H9 (cell line): Measurements from ENCODE around the gene NOX5. TPM values are rescaled to one million over a fixed set of nuclear protein-coding genes. Genes with fewer than 3 reads are reported as not detected.

Experiments
- DNase-seq: peaks from one replicate; pipeline ENCODE4 v3.0.0-alpha.2; 2017
- H2AFZ ChIP-seq: one replicate; pipeline ENCODE4 v1.6.1; 2013; ENCODE audit warnings: mild to moderate bottlenecking, low read length, control low read depth, moderate library complexity
- H2AK5ac ChIP-seq: 2 replicates; pipeline ENCODE4 v1.6.1; 2013; ENCODE audit warnings: low read length, control low read depth, mixed read lengths; ENCODE audit not compliant: insufficient read length
- H2BK120ac ChIP-seq: one replicate; pipeline ENCODE4 v1.6.1; 2013; ENCODE audit warnings: low read depth, mild to moderate bottlenecking, low read length, control low read depth, inconsistent platforms; ENCODE audit not compliant: poor library complexity, severe bottlenecking
- H2BK12ac ChIP-seq: 2 replicates; pipeline ENCODE4 v1.6.1; 2013; ENCODE audit warnings: low read length, control low read depth, mixed read lengths, low read depth; ENCODE audit not compliant: insufficient read length
- H2BK15ac ChIP-seq: 2 replicates; pipeline ENCODE4 v1.6.1; 2013; ENCODE audit warnings: low read depth, low read length, control low read depth
- H2BK20ac ChIP-seq: one replicate; pipeline ENCODE4 v1.6.1; 2013; ENCODE audit warnings: low read depth, mild to moderate bottlenecking, low read length, control low read depth, inconsistent platforms; ENCODE audit not compliant: poor library complexity, severe bottlenecking
- H2BK5ac ChIP-seq: 2 replicates; pipeline ENCODE4 v1.6.1; 2013; ENCODE audit warnings: low read length, control low read depth, mixed read lengths; ENCODE audit not compliant: insufficient read length
- H3K14ac ChIP-seq: 2 replicates; pipeline ENCODE4 v1.6.1; 2013; ENCODE audit warnings: low read length, control low read depth; ENCODE audit not compliant: insufficient read depth
- H3K18ac ChIP-seq: 2 replicates; pipeline ENCODE4 v1.6.1; 2013; ENCODE audit warnings: low read depth, mild to moderate bottlenecking, mixed read lengths, low read length, control low read depth; ENCODE audit not compliant: insufficient read length
- H3K23ac ChIP-seq: 2 replicates; pipeline ENCODE4 v1.6.1; 2013; ENCODE audit warnings: low read length, control low read depth, mixed read lengths, low read depth; ENCODE audit not compliant: insufficient read length
- H3K23me2 ChIP-seq: 2 replicates; pipeline ENCODE4 v1.6.1; 2013; ENCODE audit warnings: low read depth, mild to moderate bottlenecking, mixed read lengths, low read length, control low read depth; ENCODE audit not compliant: insufficient read length, poor library complexity, severe bottlenecking
- H3K27ac ChIP-seq: 2 replicates; pipeline ENCODE4 v1.5.1; 2013; ENCODE audit warnings: low read length, control low read depth, mixed read lengths, low read depth; ENCODE audit not compliant: insufficient read length
- H3K27me3 ChIP-seq: 2 replicates; pipeline ENCODE4 v1.6.1; 2013; ENCODE audit warnings: low read length, control low read depth, inconsistent platforms; ENCODE audit not compliant: insufficient read depth
- H3K4ac ChIP-seq: 2 replicates; pipeline ENCODE4 v1.6.1; 2013; ENCODE audit warnings: low read depth, mild to moderate bottlenecking, control low read depth, inconsistent platforms, low read length, moderate library complexity
- H3K4me1 ChIP-seq: 2 replicates; pipeline ENCODE4 v1.6.1; 2013; ENCODE audit warnings: low read length, control low read depth, inconsistent platforms; ENCODE audit not compliant: insufficient read depth
- H3K4me2 ChIP-seq: 2 replicates; pipeline ENCODE4 v1.6.1; 2013; ENCODE audit warnings: low read length, control low read depth, mixed read lengths; ENCODE audit not compliant: insufficient read length, insufficient read depth
- H3K56ac ChIP-seq: 2 replicates; pipeline ENCODE4 v1.6.1; 2013; ENCODE audit warnings: low read depth, mild to moderate bottlenecking, mixed read lengths, low read length, control low read depth; ENCODE audit not compliant: insufficient read length
- H3K79me1 ChIP-seq: 2 replicates; pipeline ENCODE4 v1.6.1; 2013; ENCODE audit warnings: low read depth, mild to moderate bottlenecking, moderate library complexity, low read length, control low read depth, inconsistent platforms; ENCODE audit not compliant: insufficient read depth, poor library complexity, severe bottlenecking
- H3K79me2 ChIP-seq: 2 replicates; pipeline ENCODE4 v1.6.1; 2013; ENCODE audit warnings: low read length, control low read depth, inconsistent platforms; ENCODE audit not compliant: insufficient read depth
- H3K9ac ChIP-seq: 2 replicates; pipeline ENCODE4 v1.6.1; 2013; ENCODE audit warnings: low read length, control low read depth, mixed read lengths; ENCODE audit not compliant: insufficient read length; ENCODE audit errors: extremely low read depth
- H3K9me3 ChIP-seq: one replicate; pipeline ENCODE4 v1.6.1; 2013; ENCODE audit warnings: low read depth, low read length, inconsistent platforms; ENCODE audit not compliant: control insufficient read depth
- H3T11ph ChIP-seq: one replicate; pipeline ENCODE4 v1.6.1; 2013; ENCODE audit warnings: mild to moderate bottlenecking, low read length, control low read depth, inconsistent platforms
- H4K20me1 ChIP-seq: one replicate; pipeline ENCODE4 v1.6.1; 2013; ENCODE audit not compliant: control insufficient read depth, insufficient read length, insufficient read depth
- H4K5ac ChIP-seq: 2 replicates; pipeline ENCODE4 v1.6.1; 2013; ENCODE audit warnings: low read depth, mild to moderate bottlenecking, mixed read lengths, low read length, control low read depth; ENCODE audit not compliant: insufficient read length
- H4K8ac ChIP-seq: replicated peaks from 2 replicates; pipeline ENCODE4 v1.6.1; 2013; ENCODE audit warnings: low read length, control low read depth, mixed read lengths, low read depth; ENCODE audit not compliant: insufficient read length
- H4K91ac ChIP-seq: 2 replicates; pipeline ENCODE4 v1.6.1; 2013; ENCODE audit warnings: low read depth, mild to moderate bottlenecking, moderate library complexity, mixed read lengths, low read length, control low read depth; ENCODE audit not compliant: insufficient read length
- H3K27ac Mint-ChIP-seq, 3 experiments: 2 replicates in 2 of 3; 3 replicates in 1 of 3; pipeline ENCODE4 v1.8.0; 2020 to 2021; ENCODE audit warnings: mixed read lengths in 3 of 3, mild to moderate bottlenecking in 1 of 3, moderate library complexity in 1 of 3
- H3K27me3 Mint-ChIP-seq: 2 replicates; pipeline ENCODE4 v1.8.0; 2021; ENCODE audit warnings: low read depth, mild to moderate bottlenecking, moderate library complexity, mixed read lengths
- H3K36me3 Mint-ChIP-seq, 3 experiments: 2 replicates in 2 of 3; 3 replicates in 1 of 3; pipeline ENCODE4 v1.8.0; 2020 to 2021; ENCODE audit warnings: low read depth in 3 of 3, mixed read lengths in 3 of 3; ENCODE audit not compliant: insufficient read depth in 1 of 3
- H3K4me1 Mint-ChIP-seq, 2 experiments: 2 replicates each; pipeline ENCODE4 v1.8.0; 2020; ENCODE audit warnings: mixed read lengths in 2 of 2
- H3K4me3 Mint-ChIP-seq, 2 experiments: 2 replicates in 1 of 2; 3 replicates in 1 of 2; pipeline ENCODE4 v1.8.0; 2020 to 2021; ENCODE audit warnings: mild to moderate bottlenecking in 2 of 2, mixed read lengths in 2 of 2, moderate library complexity in 1 of 2
- H3K9me3 Mint-ChIP-seq, 2 experiments: 2 replicates in 1 of 2; 3 replicates in 1 of 2; pipeline ENCODE4 v1.8.0; 2020; ENCODE audit warnings: mild to moderate bottlenecking in 2 of 2, mixed read lengths in 2 of 2, moderate library complexity in 1 of 2
- CTCF ChIP-seq: fragments of 200-600 bp; sonication (generic); conservative IDR thresholded peaks from 3 replicates; pipeline ENCODE4 v1.8.0; 2021; ENCODE audit warnings: antibody characterized with exemption, mild to moderate bottlenecking
- whole genome bisulfite sequencing: extraction: QIAGEN DNeasy Blood & Tissue Kit; methylation state at CpG from one replicate; pipeline ENCODE4 v1.1.7; 2013; ENCODE audit warnings: missing lambda C conversion rate, low lambda C conversion rate, mixed read lengths; ENCODE audit not compliant: insufficient read length; ENCODE audit errors: extremely low coverage; 5-methylcytosine and 5-hydroxymethylcytosine counted together
- total RNA-seq: library from RNA; stranded (reverse); gene quantifications from 2 replicates; pipeline ENCODE4 v1.2.1, GENCODE V29; 2021

Gene NOX5
- total RNA-seq, 1 experiment from 2014 or later, result 0.04 TPM

GRCh38 chr15:69060041-69060481 is 45.6 kb downstream of the NOX5 start:
- Histone ChIP-seq H3T11ph (no peak overlapping the region), H2BK5ac (no peak overlapping the region), H3K4me1 (no peaks in the 10 kb centered on the region; the same call in 1 of the 2 replicates), H3K4me2 (no peak overlapping the region), H3K9me3 (no peaks in the 10 kb centered on the region), H3K79me2 (no peaks in the 10 kb centered on the region), H3K23me2 (no peaks in the 10 kb centered on the region), H3K27me3 (no peaks in the 10 kb centered on the region), H2BK20ac (no peak overlapping the region), H3K9ac (no peak overlapping the region), H4K20me1 (no peaks in the 10 kb centered on the region), H4K91ac (no peak overlapping the region), H3K18ac (no peak overlapping the region), H4K8ac (no peak overlapping the region), H2AFZ (no peak overlapping the region), H2BK12ac (no peak overlapping the region), H3K14ac (no peak overlapping the region), H3K4ac (no peak overlapping the region), H2BK120ac (no peak overlapping the region), H3K27ac (no peak overlapping the region), H3K56ac (no peak overlapping the region), H4K5ac (no peak overlapping the region), H2AK5ac (no peak overlapping the region), H3K79me1 (no peaks in the 10 kb centered on the region), H2BK15ac (no peak overlapping the region), H3K23ac (no peak overlapping the region)
- Mint-ChIP-seq H3K4me3 (no peak overlapping the region), H3K27ac (no peak overlapping the region; a peak in 1 of 7 replicates), H3K4me1 (peaks cover 15 to 27% of the 10 kb centered on the region in 2 experiments), H3K9me3 (no peaks in the 10 kb centered on the region), H3K27me3 (peaks cover 25% of the 10 kb centered on the region), H3K36me3 (no peaks in the 10 kb centered on the region)
- DNase-seq, result peak; percentile 43
- no CpG with 5 or more reads among the region's 6 CpGs for WGBS
- no peak for TF ChIP-seq CTCF
